ENCODE data around the gene ARHGAP32. TPM values are rescaled to one million over a fixed set of nuclear protein-coding genes. Genes with fewer than 3 reads are reported as not detected.
"Not testable (repeated sequence)": the region's sequence is repeated elsewhere in the genome, so short reads cannot be mapped to it uniquely, and the experiment has no call there.

Gene ARHGAP32
- total RNA-seq, 2 donors from 2014 or later: 8.9 to 12.0 TPM

- ATAC-seq; intact Hi-C loops (cut with DNase I): not testable (repeated sequence)
These were observed 63.1 kb downstream of the ARHGAP32 start for GRCh38 chr11:129128881-129129620.

GRCh38 chr11:129119036-129119435 is 73.1 kb downstream of the ARHGAP32 start:
- ATAC-seq (no peak), DNase-seq (no peak)
- intact Hi-C loops (cut with DNase I): loop anchor here (5.0 kb wide), 2 partner anchors 213 to 633 kb away; no protein-coding TSS in a partner anchor

More at GRCh38 chr11:129128881-129129620, 63.1 kb downstream of the ARHGAP32 start:
- DNase-seq: not testable (repeated sequence)

- ATAC-seq (peak; percentile 64 to 68), DNase-seq (no peak)
These were observed 74.4 kb downstream of the ARHGAP32 start for GRCh38 chr11:129117595-129118350.

GRCh38 chr11:129115652-129116586 is 76.2 kb downstream of the ARHGAP32 start:
- ATAC-seq (peak in 1 of 2 donors; percentile 60), DNase-seq (no peak)
- intact Hi-C loops (cut with DNase I): loop anchor here (5.0 kb wide), 2 partner anchors 216 to 636 kb away; no protein-coding TSS in a partner anchor

More at GRCh38 chr11:129117595-129118350, 74.4 kb downstream of the ARHGAP32 start:
- intact Hi-C loops (cut with DNase I): loop anchor here (1.0 to 5.0 kb wide), 3 partner anchors 214 to 635 kb away; no protein-coding TSS in a partner anchor

- intact Hi-C loops (cut with DNase I): no loop called here
- no peak for DNase-seq
- no peak for ATAC-seq
These were observed 82.4 kb downstream of the ARHGAP32 start for GRCh38 chr11:129109701-129110100.

GRCh38 chr11:129106788-129107187 is 85.3 kb downstream of the ARHGAP32 start:
- intact Hi-C loops (cut with DNase I): no loop called here
- no peak for DNase-seq
- ATAC-seq: no peak

GRCh38 chr11:129102756-129103155 is 89.4 kb downstream of the ARHGAP32 start:
- no peak for DNase-seq
- intact Hi-C loops (cut with DNase I): no loop called here
- no peak for ATAC-seq

- ATAC-seq (no peak), DNase-seq (no peak)
- intact Hi-C loops (cut with DNase I): no loop called here
These were observed 89.9 kb downstream of the ARHGAP32 start for GRCh38 chr11:129102225-129102624.

- DNase-seq (no peak), ATAC-seq (no peak)
- intact Hi-C loops (cut with DNase I): no loop called here
These were observed 98.8 kb downstream of the ARHGAP32 start for GRCh38 chr11:129093283-129093682.

GRCh38 chr11:129090056-129090455 is 102.1 kb downstream of the ARHGAP32 start:
- no peak for DNase-seq
- ATAC-seq: no peak
- intact Hi-C loops (cut with DNase I): no loop called here

- ATAC-seq: no peak
These were observed 102.8 kb downstream of the ARHGAP32 start for GRCh38 chr11:129089279-129089678.

GRCh38 chr11:129086976-129087375 is 105.1 kb downstream of the ARHGAP32 start:
- ATAC-seq: no peak
- intact Hi-C loops (cut with DNase I): no loop called here
- DNase-seq: no peak

More at GRCh38 chr11:129089279-129089678, 102.8 kb downstream of the ARHGAP32 start:
- intact Hi-C loops (cut with DNase I): no loop called here
- DNase-seq: no peak

GRCh38 chr11:129077191-129077590 is 114.9 kb downstream of the ARHGAP32 start:
- intact Hi-C loops (cut with DNase I): no loop called here
- DNase-seq (no peak), ATAC-seq (no peak)

GRCh38 chr11:129075757-129076156 is 116.4 kb downstream of the ARHGAP32 start:
- ATAC-seq (no peak), DNase-seq (no peak)
- intact Hi-C loops (cut with DNase I): no loop called here

GRCh38 chr11:129067454-129067853 is 124.7 kb downstream of the ARHGAP32 start:
- intact Hi-C loops (cut with DNase I): no loop called here
- ATAC-seq (no peak), DNase-seq (no peak)

GRCh38 chr11:129066229-129066628 is 125.9 kb downstream of the ARHGAP32 start:
- intact Hi-C loops (cut with DNase I): no loop called here
- DNase-seq: no peak
- ATAC-seq: no peak

- DNase-seq: no peak
- no peak for ATAC-seq
- intact Hi-C loops (cut with DNase I): no loop called here
These were observed 129.0 kb downstream of the ARHGAP32 start for GRCh38 chr11:129063118-129063517.

GRCh38 chr11:129061492-129062230 is 130.5 kb downstream of the ARHGAP32 start:
- ATAC-seq (no peak), DNase-seq (no peak)
- intact Hi-C loops (cut with DNase I): no loop called here
